H1 (cell line): Measurements from ENCODE around the gene TRIM31. TPM values are rescaled to one million over a fixed set of nuclear protein-coding genes. Genes with fewer than 3 reads are reported as not detected.

Experiments used
- CTCF ChIA-PET: fragments of 300-600 bp; sonication (Branson Sonifier 250); formaldehyde crosslinking; loops from one replicate; lab custom pipeline; 2021; ENCODE audit not compliant: partially characterized antibody; lab: Charles Lee
- POLR2A ChIA-PET: fragments of 300-600 bp; sonication (Branson Sonifier 250); formaldehyde crosslinking; loops from one replicate; lab custom pipeline; 2021; ENCODE audit warnings: inconsistent platforms; ENCODE audit not compliant: partially characterized antibody; lab: Charles Lee
- DNase-seq, 2 experiments: peaks; one replicate each; pipeline versions ENCODE4 v3.0.0 to v3.0.0-alpha.2; 2010 to 2022; ENCODE audit warnings: low spot score in 2 of 2, low read depth in 1 of 2, mixed read lengths in 1 of 2
- FAIRE-seq: peaks from 2 replicates; lab custom pipeline; 2011; peaks lifted over from hg19 to GRCh38; lab: Jason Lieb, UNC
- H2AFZ ChIP-seq: 2 replicates; pipeline ENCODE4 v1.8.1; 2012; ENCODE audit warnings: low read length, inconsistent platforms
- H2AK5ac ChIP-seq: 2 replicates; pipeline ENCODE4 v1.6.1; 2013; ENCODE audit warnings: low read depth, low read length
- H2BK120ac ChIP-seq: replicated peaks from 2 replicates; pipeline ENCODE3; 2013; ENCODE audit warnings: low read depth, low read length, inconsistent platforms
- H2BK12ac ChIP-seq: 2 replicates; pipeline ENCODE4 v1.6.1; 2013; ENCODE audit warnings: low read depth, low read length
- H2BK15ac ChIP-seq: 2 replicates; pipeline ENCODE4 v1.6.1; 2013; ENCODE audit warnings: low read length
- H2BK20ac ChIP-seq: 2 replicates; pipeline ENCODE4 v1.6.1; 2013; ENCODE audit warnings: low read length
- H2BK5ac ChIP-seq: 2 replicates; pipeline ENCODE4 v1.6.1; 2013; ENCODE audit warnings: low read depth, low read length
- H3K14ac ChIP-seq: 2 replicates; pipeline ENCODE4 v1.6.1; 2013; ENCODE audit warnings: inconsistent platforms; ENCODE audit not compliant: insufficient read length
- H3K18ac ChIP-seq: 2 replicates; pipeline ENCODE4 v1.6.1; 2013; ENCODE audit warnings: low read length; ENCODE audit errors: extremely low read depth
- H3K23ac ChIP-seq: 2 replicates; pipeline ENCODE4 v1.6.1; 2013; ENCODE audit warnings: inconsistent platforms; ENCODE audit not compliant: insufficient read length
- H3K23me2 ChIP-seq: 2 replicates; pipeline ENCODE4 v1.6.1; 2013; ENCODE audit warnings: low read depth, low read length
- H3K27ac ChIP-seq: 2 replicates; pipeline ENCODE4 v1.6.1; 2011; ENCODE audit warnings: low read depth, low read length, inconsistent platforms
- H3K27me3 ChIP-seq, 4 experiments: replicated peaks in 1 of 4; 1 replicate in 1 of 4; 2 replicates in 3 of 4; pipeline versions ENCODE4 v1.6.1 to v1.8.1; 2011 to 2013; ENCODE audit warnings: low read length in 3 of 4, mild to moderate bottlenecking in 3 of 4, inconsistent platforms in 2 of 4, mixed read lengths in 2 of 4, moderate library complexity in 1 of 4; ENCODE audit not compliant: control insufficient read depth in 3 of 4, insufficient read depth in 3 of 4; ENCODE audit errors: extremely low read depth in 1 of 4
- H3K36me3 ChIP-seq, 4 experiments: 2 replicates each; pipeline versions ENCODE4 v1.6.1 to v1.8.1; 2011 to 2013; ENCODE audit warnings: mild to moderate bottlenecking in 4 of 4, low read length in 3 of 4, moderate library complexity in 2 of 4, control low read depth in 1 of 4, inconsistent platforms in 1 of 4; ENCODE audit not compliant: insufficient read depth in 4 of 4, control insufficient read depth in 2 of 4
- H3K4ac ChIP-seq: replicated peaks from 2 replicates; pipeline ENCODE3; 2013; ENCODE audit warnings: low read length, low read depth, mixed read lengths, inconsistent platforms; ENCODE audit not compliant: insufficient read length
- H3K4me1 ChIP-seq, 4 experiments: replicated peaks in 1 of 4; 1 replicate in 1 of 4; 2 replicates in 3 of 4; pipeline versions ENCODE4 v1.6.1 to v1.8.1; 2011 to 2013; ENCODE audit warnings: low read length in 3 of 4, inconsistent platforms in 2 of 4, mixed read lengths in 1 of 4; ENCODE audit not compliant: insufficient read depth in 4 of 4, control insufficient read depth in 3 of 4
- H3K4me2 ChIP-seq, 2 experiments: 2 replicates each; pipeline versions ENCODE4 v1.6.1 to v1.8.1; 2011 to 2013; ENCODE audit warnings: low read depth in 2 of 2, low read length in 2 of 2, control low read depth in 1 of 2, inconsistent platforms in 1 of 2, mild to moderate bottlenecking in 1 of 2; ENCODE audit not compliant: insufficient read depth in 1 of 2
- H3K4me3 ChIP-seq, 4 experiments: fragments of 200-600, 300-600 bp in 1 of 4; sonication (generic), shearing (Covaris generic), sonication (Bioruptor Twin) in 1 of 4; 2 replicates each; pipeline versions ENCODE4 v1.5.1 to v1.8.1; 2011 to 2016; ENCODE audit warnings: low read length in 4 of 4, low read depth in 3 of 4, control low read depth in 2 of 4, inconsistent platforms in 2 of 4, mild to moderate bottlenecking in 2 of 4, mixed read lengths in 1 of 4, moderate library complexity in 1 of 4; ENCODE audit not compliant: insufficient read depth in 2 of 4; ENCODE audit errors: extremely low read depth in 1 of 4
- H3K56ac ChIP-seq: replicated peaks from 2 replicates; pipeline ENCODE3; 2013; ENCODE audit warnings: low read depth, mild to moderate bottlenecking, mixed read lengths, low read length, inconsistent platforms; ENCODE audit not compliant: insufficient read length
- H3K79me1 ChIP-seq: 2 replicates; pipeline ENCODE4 v1.6.1; 2013; ENCODE audit warnings: low read depth, low read length, control low read depth
- H3K79me2 ChIP-seq, 2 experiments: 2 replicates each; pipeline versions ENCODE4 v1.6.1 to v1.8.1; 2012 to 2013; ENCODE audit warnings: low read length in 2 of 2, mild to moderate bottlenecking in 2 of 2, inconsistent platforms in 1 of 2; ENCODE audit not compliant: insufficient read depth in 2 of 2, control insufficient read depth in 1 of 2
- H3K9ac ChIP-seq, 4 experiments: replicated peaks in 1 of 4; 1 replicate in 1 of 4; 2 replicates in 3 of 4; pipeline versions ENCODE4 v1.6.1 to v1.8.1; 2011 to 2013; ENCODE audit warnings: low read depth in 3 of 4, low read length in 3 of 4, control low read depth in 2 of 4, mild to moderate bottlenecking in 2 of 4, moderate library complexity in 2 of 4, inconsistent platforms in 1 of 4; ENCODE audit errors: extremely low read depth in 1 of 4
- H3K9me3 ChIP-seq, 2 experiments: 2 replicates each; pipeline versions ENCODE4 v1.6.1 to v1.8.1; 2012 to 2013; ENCODE audit warnings: mild to moderate bottlenecking in 2 of 2, moderate library complexity in 2 of 2, control low read depth in 1 of 2, inconsistent platforms in 1 of 2, low read depth in 1 of 2, low read length in 1 of 2, mixed read lengths in 1 of 2; ENCODE audit not compliant: insufficient read depth in 2 of 2
- H4K20me1 ChIP-seq, 2 experiments: replicated peaks in 1 of 2; 2 replicates each; pipeline versions ENCODE3 to v1.8.1; 2011 to 2013; ENCODE audit warnings: inconsistent platforms in 2 of 2, low read length in 2 of 2, mild to moderate bottlenecking in 1 of 2; ENCODE audit not compliant: insufficient read depth in 2 of 2, control insufficient read depth in 1 of 2
- H4K5ac ChIP-seq: 2 replicates; pipeline ENCODE4 v1.6.1; 2013; ENCODE audit warnings: low read length, low read depth, mixed read lengths, inconsistent platforms; ENCODE audit not compliant: insufficient read length
- H4K8ac ChIP-seq: 2 replicates; pipeline ENCODE4 v1.8.0; 2013; ENCODE audit warnings: mild to moderate bottlenecking, moderate library complexity, low read length, inconsistent platforms; ENCODE audit not compliant: insufficient read depth; ENCODE audit errors: extremely low read depth
- H4K91ac ChIP-seq: replicated peaks from 2 replicates; pipeline ENCODE3; 2013; ENCODE audit warnings: low read length, mixed read lengths, inconsistent platforms; ENCODE audit not compliant: insufficient read length
- CBX8 ChIP-seq: fragments of 300-800, 300-1000 bp; sonication (generic); IDR thresholded peaks from 2 replicates; pipeline ENCODE4 v1.7.1; 2016; ENCODE audit warnings: low read depth, low read length, borderline replicate concordance
- CTCF ChIP-seq, 3 experiments: IDR thresholded peaks; 1 replicate in 2 of 3; 2 replicates in 1 of 3; pipeline versions ENCODE4 v1.5.1 to v1.6.1; 2011; ENCODE audit warnings: low read length in 3 of 3, mild to moderate bottlenecking in 3 of 3, inconsistent platforms in 2 of 3, low read depth in 1 of 3, moderate library complexity in 1 of 3; ENCODE audit not compliant: insufficient read depth in 1 of 3; ENCODE audit errors: control extremely low read depth in 1 of 3
- EZH2 ChIP-seq: fragments of 200-600 bp; sonication (generic); IDR thresholded peaks from 2 replicates; pipeline ENCODE4 v1.7.1; 2012; ENCODE audit warnings: low read depth, mild to moderate bottlenecking, moderate library complexity, low read length, inconsistent platforms; ENCODE audit not compliant: severe bottlenecking
- GABPA ChIP-seq: IDR thresholded peaks from 2 replicates; pipeline ENCODE4 v1.6.1; 2011; ENCODE audit warnings: mild to moderate bottlenecking, low read length, moderate library complexity, borderline replicate concordance; ENCODE audit not compliant: insufficient read depth
- KDM1A ChIP-seq: fragments of 200-600, 300-600 bp; sonication (generic); IDR thresholded peaks from 2 replicates; pipeline ENCODE4 v1.7.1; 2016; ENCODE audit warnings: mild to moderate bottlenecking, low read length, borderline replicate concordance
- PHF8 ChIP-seq: fragments of 200-600 bp; sonication (generic); conservative IDR thresholded peaks from 2 replicates; pipeline ENCODE4 v1.7.1; 2012; ENCODE audit warnings: low read depth, mild to moderate bottlenecking, inconsistent platforms, low read length, moderate library complexity
- POLR2A ChIP-seq, 2 experiments: IDR thresholded peaks; 1 replicate in 1 of 2; 2 replicates in 1 of 2; pipeline ENCODE4 v1.6.1; 2011; ENCODE audit warnings: low read depth in 2 of 2, low read length in 2 of 2, mild to moderate bottlenecking in 2 of 2; ENCODE audit errors: control extremely low read depth in 1 of 2
- SIN3A ChIP-seq, 2 experiments: IDR thresholded peaks in 1 of 2; conservative IDR thresholded peaks in 1 of 2; 2 replicates each; pipeline ENCODE4 v1.6.1; 2011 to 2012; ENCODE audit warnings: low read length in 2 of 2, improper control_type of control experiment in 1 of 2, low read depth in 1 of 2, mild to moderate bottlenecking in 1 of 2
- SP4 ChIP-seq: IDR thresholded peaks from 2 replicates; pipeline ENCODE4 v1.6.1; 2012; ENCODE audit warnings: low read length, inconsistent platforms
- TBP ChIP-seq: IDR thresholded peaks from 2 replicates; pipeline ENCODE4 v1.6.1; 2011; ENCODE audit warnings: low read depth, low read length, improper control_type of control experiment
- WGBS, 2 experiments: shearing (Covaris generic) in 1 of 2; methylation state at CpG; one replicate each; pipeline versions ENCODE4 v1.1.6 to v1.1.7; 2013 to 2015; ENCODE audit warnings: low lambda C conversion rate in 2 of 2, mixed read lengths in 2 of 2, inconsistent platforms in 1 of 2, low coverage in 1 of 2, missing lambda C conversion rate in 1 of 2; ENCODE audit not compliant: insufficient replicate concordance in 2 of 2, insufficient coverage in 1 of 2, insufficient read length in 1 of 2; ENCODE audit errors: extremely low coverage in 1 of 2, missing lambda C conversion rate in 1 of 2; 5-methylcytosine and 5-hydroxymethylcytosine counted together
- polyA plus RNA-seq, 7 experiments: library from polyadenylated mRNA; depleted of rRNA in 3 of 7; stranded (reverse) in 5 of 7; unstranded in 2 of 7; fragments of >200 nt in 5 of 7; fragments of 200-250 nt in 2 of 7; gene quantifications; 1 replicate in 5 of 7; 2 replicates in 1 of 7; 4 replicates in 1 of 7; pipeline versions ENCODE4 v1.2.1 to v1.2.3, GENCODE V29; 2011 to 2013; ENCODE audit warnings: missing spikeins in 2 of 7, mixed read lengths in 2 of 7
- total RNA-seq: library from RNA; stranded (reverse); fragmentation: NEBNext Ultra II Directional; extraction: Animal tissue kit (Norgen Biotek cat#: 25700); gene quantifications from 2 replicates; pipeline ENCODE4 v1.2.1, GENCODE V29; 2021

The TRIM31 gene
- total and polyA plus RNA-seq, 2 of the 8 experiments (the other 6 are each of a cell fraction or from before 2014, with no cell fraction given), result not detected

DNA sequence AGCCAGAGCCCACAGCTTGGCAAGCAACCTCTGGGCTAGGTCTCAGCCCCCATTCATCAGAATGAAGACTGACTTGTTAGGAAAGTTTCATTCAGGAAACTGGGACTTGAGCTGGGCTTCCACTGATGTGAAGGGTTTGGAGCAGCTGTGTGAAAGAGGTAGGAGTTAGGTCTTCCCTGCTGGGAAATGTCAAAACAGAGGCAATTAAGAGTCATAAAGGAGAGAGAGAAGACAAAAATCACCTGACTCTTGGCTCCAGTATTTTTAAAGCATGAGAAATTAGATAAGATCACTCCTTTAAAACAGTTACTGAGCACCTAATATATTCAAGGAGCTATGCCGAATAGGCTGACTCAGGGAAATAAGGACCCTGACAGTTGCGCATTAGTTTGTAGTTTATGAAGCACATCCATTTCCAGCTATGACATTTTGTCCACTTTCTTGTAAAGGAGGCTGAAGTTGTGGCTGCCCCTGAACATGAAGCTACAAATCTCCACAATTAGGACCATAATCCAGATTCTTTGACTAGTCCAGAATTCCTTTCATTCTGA is 19.1 kb upstream of the TRIM31 start:
- ChIA-PET CTCF (interaction anchor here (0.6 to 10.2 kb wide), 32 partner anchors 9 to 436 kb away, joined by 3 to 166 read pairs (median 6); partner anchors contain the start of gene TRIM31), POLR2A (interaction anchor here (1.2 to 1.4 kb wide), 3 partner anchors 14 to 41 kb away, joined by 3 to 6 read pairs (median 3); no protein-coding TSS in a partner anchor)
- H3K23me2 ChIP-seq, result peaks cover 8% of the 10 kb centered on the region; the same call in 1 of the 2 replicates
- H2BK120ac ChIP-seq, result no peak overlapping the region
- WGBS, 2 experiments, result 85% methylated on average over 2 of the region's 2 CpGs; no CpG with 5 or more reads in 1 of the 2 experiments
- no peaks in the 10 kb centered on the region for H3K79me2 ChIP-seq
- H3K27me3 ChIP-seq, result peaks cover 10 to 43% (median 32%) of the 10 kb centered on the region in 4 experiments
- H3K23ac ChIP-seq, result no peak overlapping the region
- no peak overlapping the region for H4K5ac ChIP-seq
- H3K18ac ChIP-seq, result no peak overlapping the region
- H3K9me3 ChIP-seq, result no peaks in the 10 kb centered on the region
- no peak overlapping the region for H2AFZ ChIP-seq
- no peak overlapping the region for H3K9ac ChIP-seq
- H4K8ac ChIP-seq, result no peak overlapping the region
- H4K20me1 ChIP-seq, result no peaks in the 10 kb centered on the region
- no peak overlapping the region for H2BK20ac ChIP-seq
- H3K4me1 ChIP-seq, result no peaks in the 10 kb centered on the region; a peak in 3 of 7 replicates
- H3K36me3 ChIP-seq, result no peaks in the 10 kb centered on the region
- H3K4ac ChIP-seq, result no peak overlapping the region
- no peak overlapping the region for H4K91ac ChIP-seq
- H3K79me1 ChIP-seq, result no peaks in the 10 kb centered on the region
- no peak overlapping the region for H3K56ac ChIP-seq
- H3K14ac ChIP-seq, result no peak overlapping the region
- no peak overlapping the region for H2AK5ac ChIP-seq
- no peak for DNase-seq
- no peak overlapping the region for H2BK15ac ChIP-seq
- H2BK12ac ChIP-seq, result no peak overlapping the region
- no peak for FAIRE-seq
- H2BK5ac ChIP-seq, result no peak overlapping the region
- no peak overlapping the region for H3K4me3 ChIP-seq
- no peak overlapping the region for H3K4me2 ChIP-seq
- H3K27ac ChIP-seq, result no peak overlapping the region
- TF ChIP-seq GABPA (no peak), CBX8 (no peak), PHF8 (no peak), EZH2 (no peak), SP4 (no peak), TBP (no peak), SIN3A (conservative IDR thresholded peaks at IDR 0.05 in 1 of 2, IDR thresholded peaks at IDR 0.05 in 1 of 2; ENCODE audit: low read depth in 1 of 2, low read length in 2 of 2) (no peak), POLR2A (IDR thresholded peaks at IDR 0.05; ENCODE audit: control extremely low read depth in 1 of 2, low read depth in 2 of 2, low read length in 2 of 2) (no peak), CTCF (IDR thresholded peaks at IDR 0.05; ENCODE audit: control extremely low read depth in 1 of 3, insufficient read depth in 1 of 3, low read depth in 1 of 3, low read length in 3 of 3) (no peak), KDM1A (no peak)
